Endothelial cell of umbilical vein (primary cell): ENCODE results near the gene LDLRAD4. TPM values are rescaled to one million over a fixed set of nuclear protein-coding genes. Genes with fewer than 3 reads are reported as not detected.

Experiments used
- BruUV-seq: library from RNA; stranded (reverse); fragments of 400-500 nt; replicated peaks from 2 replicates; lab custom pipeline; 2021; lab: Mats Ljungman, UMichigan
- CTCF ChIA-PET: fragments of 300-600, 350-600 bp; sonication (Branson Sonifier 250); formaldehyde crosslinking; loops from one replicate; lab custom pipeline; 2021; ENCODE audit warnings: antibody characterized with exemption, inconsistent platforms; lab: Charles Lee
- POLR2A ChIA-PET: fragments of 300-600, 350-600 bp; sonication (Branson Sonifier 250); formaldehyde crosslinking; loops from one replicate; lab custom pipeline; 2021; ENCODE audit warnings: antibody characterized with exemption, inconsistent platforms; lab: Charles Lee
- DNase-seq: peaks from one replicate; pipeline ENCODE4 v3.0.0-alpha.2; 2011; ENCODE audit warnings: low read depth, low spot score
- FAIRE-seq: peaks from 2 replicates; lab custom pipeline; 2011; peaks lifted over from hg19 to GRCh38; lab: Jason Lieb, UNC
- H2AFZ ChIP-seq: 2 replicates; pipeline ENCODE4 v1.6.0; 2012; ENCODE audit warnings: low read depth, low read length, control low read depth, inconsistent platforms
- H3K27ac ChIP-seq: 2 replicates; pipeline ENCODE4 v1.5.1; 2011; ENCODE audit warnings: low read depth, mild to moderate bottlenecking, control low read depth, low read length, moderate library complexity; ENCODE audit not compliant: insufficient read depth
- H3K27me3 ChIP-seq, 2 experiments: 2 replicates each; pipeline versions ENCODE4 v1.6.0 to v1.6.1; 2011; ENCODE audit warnings: low read length in 2 of 2, mixed read lengths in 1 of 2; ENCODE audit not compliant: control insufficient read depth in 2 of 2, insufficient read depth in 2 of 2
- H3K36me3 ChIP-seq, 2 experiments: 2 replicates in 1 of 2; 3 replicates in 1 of 2; pipeline ENCODE4 v1.5.1; 2011; ENCODE audit warnings: low read length in 2 of 2, mild to moderate bottlenecking in 1 of 2, moderate library complexity in 1 of 2; ENCODE audit not compliant: control insufficient read depth in 2 of 2, insufficient read depth in 2 of 2; ENCODE audit errors: extremely low read depth in 1 of 2
- H3K4me1 ChIP-seq: 3 replicates; pipeline ENCODE4 v1.5.1; 2011; ENCODE audit warnings: mild to moderate bottlenecking, low read length; ENCODE audit not compliant: control insufficient read depth, insufficient read depth; ENCODE audit errors: extremely low read depth
- H3K4me2 ChIP-seq: 2 replicates; pipeline ENCODE4 v1.6.1; 2011; ENCODE audit warnings: low read length, control low read depth, mixed read lengths; ENCODE audit not compliant: insufficient read depth
- H3K4me3 ChIP-seq, 3 experiments: fragments of 200-600 bp in 1 of 3; sonication (generic), shearing (Covaris generic) in 1 of 3; replicated peaks in 1 of 3; 2 replicates each; pipeline ENCODE4 v1.5.1; 2011 to 2016; ENCODE audit warnings: control low read depth in 3 of 3, low read length in 3 of 3, mild to moderate bottlenecking in 2 of 3, inconsistent platforms in 1 of 3, low read depth in 1 of 3, moderate library complexity in 1 of 3; ENCODE audit not compliant: insufficient read depth in 1 of 3
- H3K79me2 ChIP-seq: 2 replicates; pipeline ENCODE4 v1.6.0; 2012; ENCODE audit warnings: low read length, inconsistent platforms; ENCODE audit not compliant: control insufficient read depth, insufficient read depth
- H3K9ac ChIP-seq: replicated peaks from 2 replicates; pipeline ENCODE3; 2011; ENCODE audit warnings: low read length, control low read depth; ENCODE audit not compliant: insufficient read depth; ENCODE audit errors: extremely low read depth
- H3K9me1 ChIP-seq: replicated peaks from 3 replicates; pipeline ENCODE4 v1.6.0; 2011; ENCODE audit warnings: mild to moderate bottlenecking, low read length; ENCODE audit not compliant: control insufficient read depth, insufficient read depth; ENCODE audit errors: extremely low read depth
- H3K9me3 ChIP-seq: replicated peaks from 2 replicates; pipeline ENCODE4 v1.5.1; 2012; ENCODE audit warnings: low read length, inconsistent platforms; ENCODE audit not compliant: control insufficient read depth, insufficient read depth
- H4K20me1 ChIP-seq: replicated peaks from 2 replicates; pipeline ENCODE3; 2011; ENCODE audit warnings: mild to moderate bottlenecking, low read length; ENCODE audit not compliant: control insufficient read depth, insufficient read depth; ENCODE audit errors: extremely low read depth
- CTCF ChIP-seq, 2 donors: IDR thresholded peaks; 1 replicate in 1 of 2; 2 replicates in 1 of 2; pipeline ENCODE4 v1.5.1; 2011; ENCODE audit warnings: low read length in 2 of 2, mild to moderate bottlenecking in 2 of 2, moderate library complexity in 2 of 2, control low read depth in 1 of 2, inconsistent platforms in 1 of 2, low read depth in 1 of 2; ENCODE audit not compliant: insufficient read depth in 1 of 2; ENCODE audit errors: extremely low read depth in 1 of 2
- EZH2 ChIP-seq: IDR thresholded peaks from 2 replicates; pipeline ENCODE4 v1.6.1; 2012; ENCODE audit warnings: borderline replicate concordance, low read depth, mild to moderate bottlenecking, moderate library complexity, low read length, inconsistent platforms; ENCODE audit not compliant: severe bottlenecking
- FOS ChIP-seq: IDR thresholded peaks from 2 replicates; pipeline ENCODE4 v1.6.1; 2011; ENCODE audit warnings: mild to moderate bottlenecking, low read length, moderate library complexity, borderline replicate concordance; ENCODE audit not compliant: insufficient read depth
- GATA2 ChIP-seq: IDR thresholded peaks from 2 replicates; pipeline ENCODE4 v1.7.0; 2011; ENCODE audit warnings: low read depth, mild to moderate bottlenecking, moderate library complexity, mixed read lengths, low read length; ENCODE audit not compliant: insufficient read length, insufficient read depth
- JUN ChIP-seq: IDR thresholded peaks from 2 replicates; pipeline ENCODE4 v1.6.1; 2011; ENCODE audit warnings: borderline replicate concordance, low read depth; ENCODE audit not compliant: insufficient read length, insufficient read depth
- MAX ChIP-seq: IDR thresholded peaks from 2 replicates; pipeline ENCODE4 v1.6.1; 2011; ENCODE audit not compliant: insufficient read depth, insufficient read length
- MYC ChIP-seq: IDR thresholded peaks from one replicate; pipeline ENCODE4 v1.6.1; 2011; ENCODE audit warnings: mild to moderate bottlenecking, low read depth, low read length
- POLR2A ChIP-seq: IDR thresholded peaks from 2 replicates; pipeline ENCODE4 v1.6.1; 2012; ENCODE audit warnings: low read depth, mild to moderate bottlenecking, control low read depth, low read length
- POLR2AphosphoS5 ChIP-seq: IDR thresholded peaks from 2 replicates; pipeline ENCODE4 v1.6.1; 2012; ENCODE audit warnings: low read depth, mild to moderate bottlenecking, control low read depth, low read length, moderate library complexity; ENCODE audit not compliant: insufficient read depth
- dilution Hi-C: fragments of 300-500 bp; cut with MboI; formaldehyde crosslinking; loops from one replicate; pipeline ENCODE4 v1.15.0; 2019; ENCODE audit warnings: low sequenced_read_pairs; ENCODE audit not compliant: extremely low pct_ligation_motif_present
- intact Hi-C: fragments of 100-400 bp; cut with micrococcal nuclease; formaldehyde crosslinking; loops from one replicate; pipeline ENCODE4 v1.10.0; 2022
- polyA plus RNA-seq, 4 experiments: library from polyadenylated mRNA; depleted of rRNA in 3 of 4; stranded (reverse) in 3 of 4; unstranded in 1 of 4; fragments of >200 nt; gene quantifications; 2 replicates each; pipeline versions ENCODE4 v1.2.1 to v1.2.3, GENCODE V29; 2011 to 2012; ENCODE audit warnings: missing spikeins in 1 of 4
- total RNA-seq: library from RNA; stranded (reverse); gene quantifications from 2 replicates; pipeline ENCODE4 v1.2.3, GENCODE V29; 2021

LDLRAD4 gene
- total and polyA plus RNA-seq, 2 donors (not counting 3 experiments of a cell fraction or from before 2014, with no cell fraction given) = 5.2 to 6.5 TPM

DNA sequence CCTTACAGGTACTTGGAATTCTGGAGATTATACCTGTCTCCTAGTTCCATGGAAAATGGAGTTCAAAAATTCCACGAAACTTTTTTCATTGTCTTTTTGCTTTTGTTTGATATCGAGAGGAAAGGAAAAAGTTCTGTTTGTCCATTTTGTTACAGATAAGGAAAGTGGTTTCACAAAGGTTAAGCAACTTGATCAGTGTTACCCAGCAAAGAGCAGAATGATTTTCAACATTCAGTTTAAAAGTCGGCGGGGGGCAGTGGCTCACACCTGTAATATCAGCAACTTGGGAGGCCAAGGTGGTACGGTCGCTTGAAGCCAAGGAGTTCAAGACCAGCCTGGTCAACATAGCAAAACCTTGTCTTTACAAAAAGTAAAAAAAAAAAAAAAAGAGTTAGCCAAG lies 118.8 kb downstream of the LDLRAD4 start:
- no peak overlapping the region for H3K4me3 ChIP-seq
- intact Hi-C loops (loop anchor here (10.0 kb wide), 1 partner anchor 87 kb away; no protein-coding TSS in a partner anchor), dilution Hi-C loops (no loop called here)
- H2AFZ ChIP-seq = no peak overlapping the region
- DNase-seq (no peak), FAIRE-seq (no peak)
- no peaks in the 10 kb centered on the region for H4K20me1 ChIP-seq
- H3K9me3 ChIP-seq = no peaks in the 10 kb centered on the region
- ChIA-PET CTCF (no interaction called here), POLR2A (no interaction called here)
- no peak overlapping the region for H3K27ac ChIP-seq
- no peaks in the 10 kb centered on the region for H3K79me2 ChIP-seq
- no peak overlapping the region for H3K4me2 ChIP-seq
- no peaks in the 10 kb centered on the region for H3K9me1 ChIP-seq
- no peaks in the 10 kb centered on the region for H3K4me1 ChIP-seq
- TF ChIP-seq POLR2A = no peak
- no peak for TF ChIP-seq JUN
- no peak for TF ChIP-seq MYC
- TF ChIP-seq FOS = no peak
- no peak for TF ChIP-seq MAX
- TF ChIP-seq EZH2 = no peak
- TF ChIP-seq POLR2AphosphoS5 = no peak
- TF ChIP-seq CTCF (IDR thresholded peaks at IDR 0.05; ENCODE audit: extremely low read depth in 1 of 2, insufficient read depth in 1 of 2, low read depth in 1 of 2, low read length in 2 of 2) = no peak
- TF ChIP-seq GATA2 = no peak
- no peaks in the 10 kb centered on the region for H3K36me3 ChIP-seq
- H3K9ac ChIP-seq = no peak overlapping the region
- peaks cover 5% of the 10 kb centered on the region in 2 experiments for H3K27me3 ChIP-seq
- BruUV-seq = no TSS peak
